GM21360 (cell line): ENCODE measurements around the gene AKAP13.

Source experiments
- ATAC-seq: cut with Tn5 transposase; IDR thresholded peaks from one replicate; pipeline ENCODE4 v1.9.1; 2021; ENCODE audit warnings: mild to moderate bottlenecking, moderate library complexity; ENCODE audit not compliant: unreplicated experiment

The AKAP13 gene

GRCh38 chr15:85607842-85608241 is 227.4 kb downstream of the AKAP13 start:
- ATAC-seq, result no peak

GRCh38 chr15:85609492-85609891 is 229.1 kb downstream of the AKAP13 start:
- no peak for ATAC-seq

GRCh38 chr15:85611361-85611760 is 231.0 kb downstream of the AKAP13 start:
- no peak for ATAC-seq

GRCh38 chr15:85614059-85614458 is 233.7 kb downstream of the AKAP13 start:
- ATAC-seq, result no peak

GRCh38 chr15:85615930-85616329 is 235.5 kb downstream of the AKAP13 start:
- peak; percentile 50 for ATAC-seq

- no peak for ATAC-seq
Observed at GRCh38 chr15:85616549-85617110, 236.2 kb downstream of the AKAP13 start.

GRCh38 chr15:85618228-85618505 is 237.8 kb downstream of the AKAP13 start:
- no peak for ATAC-seq

GRCh38 chr15:85618956-85619491 is 238.6 kb downstream of the AKAP13 start:
- ATAC-seq, result peak; percentile 78

- no peak for ATAC-seq
Observed at GRCh38 chr15:85619992-85620689, 239.7 kb downstream of the AKAP13 start.

GRCh38 chr15:85620690-85621049 is 240.3 kb downstream of the AKAP13 start:
- ATAC-seq, result no peak

GRCh38 chr15:85621094-85621493 is 240.7 kb downstream of the AKAP13 start:
- no peak for ATAC-seq

- no peak for ATAC-seq
Observed at GRCh38 chr15:85622221-85622831, 241.9 kb downstream of the AKAP13 start.

GRCh38 chr15:85623315-85624049 is 243.1 kb downstream of the AKAP13 start:
- ATAC-seq, result peak; percentile 26

GRCh38 chr15:85624291-85624801 is 243.9 kb downstream of the AKAP13 start:
- ATAC-seq, result no peak

- peak; percentile 12 for ATAC-seq
Observed at GRCh38 chr15:85625166-85625830, 244.9 kb downstream of the AKAP13 start.

GRCh38 chr15:85625856-85626255 is 245.5 kb downstream of the AKAP13 start:
- ATAC-seq, result peak; percentile 85

GRCh38 chr15:85627213-85627935 is 247.0 kb downstream of the AKAP13 start:
- ATAC-seq, result no peak

GRCh38 chr15:85630311-85630710 is 249.9 kb downstream of the AKAP13 start:
- no peak for ATAC-seq

- ATAC-seq, result no peak
Observed at GRCh38 chr15:85631018-85631417, 250.6 kb downstream of the AKAP13 start.

GRCh38 chr15:85632014-85632413 is 251.6 kb downstream of the AKAP13 start:
- ATAC-seq, result no peak
